GM19438 (cell line): ENCODE results near the gene TMEM119.
"Not testable (repeated sequence)": the region's sequence is repeated elsewhere in the genome, so short reads cannot be mapped to it uniquely, and the experiment has no call there.

ENCODE experiments used
- ATAC-seq: cut with Tn5 transposase; IDR thresholded peaks from one replicate; pipeline ENCODE4 v1.9.1; 2021; ENCODE audit warnings: low read depth; ENCODE audit not compliant: unreplicated experiment

TMEM119 gene

GRCh38 chr12:108589028-108589839 is 8.7 kb downstream of the TMEM119 start:
- no peak for ATAC-seq

GRCh38 chr12:108587826-108588225 is 10.1 kb downstream of the TMEM119 start:
- no peak for ATAC-seq

GRCh38 chr12:108586306-108586705 is 11.6 kb downstream of the TMEM119 start:
- no peak for ATAC-seq

GRCh38 chr12:108585864-108586263 is 12.0 kb downstream of the TMEM119 start:
- no peak for ATAC-seq

GRCh38 chr12:108584456-108585065 is 13.3 kb downstream of the TMEM119 start:
- ATAC-seq, result no peak

GRCh38 chr12:108583991-108584390 is 13.9 kb downstream of the TMEM119 start:
- ATAC-seq, result no peak

- ATAC-seq, result no peak
Measured at GRCh38 chr12:108582978-108583770, 14.7 kb downstream of the TMEM119 start.

- no peak for ATAC-seq
Measured at GRCh38 chr12:108582509-108582908, 15.4 kb downstream of the TMEM119 start.

- no peak for ATAC-seq
Measured at GRCh38 chr12:108581311-108582227, 16.3 kb downstream of the TMEM119 start.

- no peak for ATAC-seq
Measured at GRCh38 chr12:108580531-108580930, 17.4 kb downstream of the TMEM119 start.

GRCh38 chr12:108578813-108579212 is 19.1 kb downstream of the TMEM119 start:
- ATAC-seq, result no peak

- no peak for ATAC-seq
Measured at GRCh38 chr12:108578264-108578663, 19.6 kb downstream of the TMEM119 start.

GRCh38 chr12:108577458-108577857 is 20.4 kb downstream of the TMEM119 start:
- no peak for ATAC-seq

GRCh38 chr12:108576660-108577234 is 21.1 kb downstream of the TMEM119 start:
- no peak for ATAC-seq

- ATAC-seq, result no peak
Measured at GRCh38 chr12:108575199-108575912, 22.5 kb downstream of the TMEM119 start.

- ATAC-seq, result not testable (repeated sequence)
Measured at GRCh38 chr12:108574276-108574675, 23.6 kb downstream of the TMEM119 start.

GRCh38 chr12:108573317-108573716 is 24.6 kb downstream of the TMEM119 start:
- no peak for ATAC-seq

GRCh38 chr12:108572166-108572790 is 25.6 kb downstream of the TMEM119 start:
- ATAC-seq, result no peak
